DOHH2 (cell line): Measurements from ENCODE around the gene BMERB1.

Experiments
- EZH2phosphoT487 ChIP-seq: fragments of 200-600 bp; sonication (generic); IDR thresholded peaks from 2 replicates; pipeline ENCODE4 v1.6.1; 2017; ENCODE audit warnings: borderline replicate concordance, mild to moderate bottlenecking, antibody characterized with exemption, low read length, moderate library complexity, mixed read lengths
- TF ChIP-seq, protein P1 (sequence below): fragments of 200-600 bp; sonication (generic); IDR thresholded peaks from one replicate; pipeline ENCODE4 v1.5.1; 2014; ENCODE audit warnings: antibody characterized with exemption, mild to moderate bottlenecking, low read depth, low read length; ENCODE audit not compliant: poor library complexity, severe bottlenecking

DNA sequence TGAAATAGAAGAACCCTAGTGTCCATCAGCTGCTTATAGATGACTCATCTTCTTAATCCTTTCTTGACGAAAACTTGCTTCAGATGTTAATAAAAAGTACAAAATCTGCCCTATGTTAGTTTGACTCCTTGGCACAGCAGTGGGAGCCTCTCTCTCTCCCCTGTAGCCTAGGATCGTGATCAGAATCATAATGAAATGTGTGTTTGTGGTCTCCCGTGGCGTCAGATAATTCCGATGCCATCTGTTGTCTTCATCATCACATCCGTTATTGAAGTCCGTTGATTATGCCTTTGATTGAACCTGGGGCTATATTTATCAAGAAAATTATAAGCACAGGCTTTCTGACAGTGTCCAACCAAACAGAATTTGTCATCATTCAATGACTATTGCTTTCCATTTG, 102.5 kb downstream of the BMERB1 start:
- TF ChIP-seq, protein P1, sequence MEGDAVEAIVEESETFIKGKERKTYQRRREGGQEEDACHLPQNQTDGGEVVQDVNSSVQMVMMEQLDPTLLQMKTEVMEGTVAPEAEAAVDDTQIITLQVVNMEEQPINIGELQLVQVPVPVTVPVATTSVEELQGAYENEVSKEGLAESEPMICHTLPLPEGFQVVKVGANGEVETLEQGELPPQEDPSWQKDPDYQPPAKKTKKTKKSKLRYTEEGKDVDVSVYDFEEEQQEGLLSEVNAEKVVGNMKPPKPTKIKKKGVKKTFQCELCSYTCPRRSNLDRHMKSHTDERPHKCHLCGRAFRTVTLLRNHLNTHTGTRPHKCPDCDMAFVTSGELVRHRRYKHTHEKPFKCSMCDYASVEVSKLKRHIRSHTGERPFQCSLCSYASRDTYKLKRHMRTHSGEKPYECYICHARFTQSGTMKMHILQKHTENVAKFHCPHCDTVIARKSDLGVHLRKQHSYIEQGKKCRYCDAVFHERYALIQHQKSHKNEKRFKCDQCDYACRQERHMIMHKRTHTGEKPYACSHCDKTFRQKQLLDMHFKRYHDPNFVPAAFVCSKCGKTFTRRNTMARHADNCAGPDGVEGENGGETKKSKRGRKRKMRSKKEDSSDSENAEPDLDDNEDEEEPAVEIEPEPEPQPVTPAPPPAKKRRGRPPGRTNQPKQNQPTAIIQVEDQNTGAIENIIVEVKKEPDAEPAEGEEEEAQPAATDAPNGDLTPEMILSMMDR, result no peak
- no peak for TF ChIP-seq EZH2phosphoT487
